ENCODE data around the gene SMIM30. TPM values are rescaled to one million over a fixed set of nuclear protein-coding genes. Genes with fewer than 3 reads are reported as not detected.
A peak's percentile ranks its signal among the peaks of the same experiment; 100 is the strongest.

Gene SMIM30
- total and polyA plus RNA-seq, 12 donors: 44.4 to 145 (median 70.5) TPM

GRCh38 chr7:113113912-113114311 is 4.4 kb downstream of the SMIM30 start:
- TF ChIP-seq CTCF (IDR thresholded peaks at IDR 0.05): peak in 1 of 6 experiments; percentile 5
- TF ChIP-seq POLR2A (IDR thresholded peaks at IDR 0.05): no peak
- no peak overlapping the region for H3K4me3 ChIP-seq
- 86 to 95% (median 88%) methylated on average over 2 of the region's 2 CpGs for WGBS, 4 donors
- H3K36me3 ChIP-seq (replicated peaks in 1 of 2): peaks cover 0 to 9% of the 10 kb centered on the region in 2 donors
- no peak overlapping the region for H3K27ac ChIP-seq
- no peaks in the 10 kb centered on the region for H3K27me3 ChIP-seq
- peak in 1 of 7 donors; percentile 57 for DNase-seq
- intact Hi-C loops (cut with DNase I): no loop called here
- H3K4me1 ChIP-seq (replicated peaks in 1 of 2): no peaks in the 10 kb centered on the region
- no peaks in the 10 kb centered on the region for H3K9me3 ChIP-seq (replicated peaks in 1 of 3)

- 55 to 95% (median 95%) methylated on average over 1 of the region's 1 CpG for WGBS, 4 donors
- TF ChIP-seq CTCF (IDR thresholded peaks at IDR 0.05) (no peak), POLR2A (IDR thresholded peaks at IDR 0.05) (no peak)
- DNase-seq: no peak
- Histone ChIP-seq H3K4me1 (replicated peaks in 1 of 2) (no peaks in the 10 kb centered on the region), H3K27me3 (no peaks in the 10 kb centered on the region), H3K36me3 (replicated peaks in 1 of 2) (no peaks in the 10 kb centered on the region), H3K4me3 (no peak overlapping the region), H3K9me3 (replicated peaks in 1 of 3) (no peaks in the 10 kb centered on the region), H3K27ac (no peak overlapping the region)
- intact Hi-C loops (cut with DNase I): no loop called here
Observed at GRCh38 chr7:113109718-113110117, 8.6 kb downstream of the SMIM30 start.

- no peak for TF ChIP-seq CTCF (IDR thresholded peaks at IDR 0.05)
- TF ChIP-seq POLR2A (IDR thresholded peaks at IDR 0.05): no peak
- Histone ChIP-seq H3K4me3 (peak overlapping the region in 2 of 4 donors; percentile 12 to 13), H3K4me1 (replicated peaks in 1 of 2) (peaks cover 0 to 7% of the 10 kb centered on the region in 2 donors), H3K9me3 (replicated peaks in 1 of 3) (no peaks in the 10 kb centered on the region), H3K27ac (no peak overlapping the region), H3K36me3 (replicated peaks in 1 of 2) (no peaks in the 10 kb centered on the region), H3K27me3 (no peaks in the 10 kb centered on the region)
- WGBS, 4 donors: 36 to 41% (median 38%) methylated on average over 5 of the region's 5 CpGs
- intact Hi-C loops (cut with DNase I): no loop called here
- DNase-seq: peak; percentile 60 to 84 (median 77)
Observed at GRCh38 chr7:113100121-113100603, 18.2 kb downstream of the SMIM30 start.

GRCh38 chr7:113099284-113099919 is 19.0 kb downstream of the SMIM30 start:
- 50 to 63% (median 55%) methylated on average over 3 of the region's 3 CpGs for WGBS, 4 donors
- Histone ChIP-seq H3K36me3 (replicated peaks in 1 of 2) (no peaks in the 10 kb centered on the region), H3K4me1 (replicated peaks in 1 of 2) (peaks cover 0 to 7% of the 10 kb centered on the region in 2 donors), H3K27me3 (no peaks in the 10 kb centered on the region), H3K4me3 (peak overlapping the region in 2 of 4 donors; percentile 12 to 13), H3K9me3 (replicated peaks in 1 of 3) (no peaks in the 10 kb centered on the region), H3K27ac (no peak overlapping the region)
- TF ChIP-seq CTCF (IDR thresholded peaks at IDR 0.05) (no peak), POLR2A (IDR thresholded peaks at IDR 0.05) (no peak)
- DNase-seq: no peak
- intact Hi-C loops (cut with DNase I): no loop called here

Data from adrenal gland (tissue), 12 donors.